Mucosa of rectum (tissue), 2 donors: Measurements from ENCODE around the gene ADAM29.
"Not testable (repeated sequence)": the region's sequence is repeated elsewhere in the genome, so short reads cannot be mapped to it uniquely, and the experiment has no call there.

Source experiments
- H3K27ac ChIP-seq, 2 donors: one replicate each; pipeline ENCODE4 v1.7.0; 2013; ENCODE audit warnings: inconsistent platforms in 2 of 2, low read depth in 2 of 2, low read length in 2 of 2
- H3K27me3 ChIP-seq, 2 donors: one replicate each; pipeline ENCODE4 v1.7.0; 2013; ENCODE audit warnings: low read length in 2 of 2; ENCODE audit not compliant: control insufficient read depth in 2 of 2, insufficient read depth in 2 of 2
- H3K36me3 ChIP-seq, 2 donors: one replicate each; pipeline ENCODE4 v1.7.0; 2013; ENCODE audit warnings: low read length in 2 of 2; ENCODE audit not compliant: control insufficient read depth in 2 of 2, insufficient read depth in 2 of 2
- H3K4me1 ChIP-seq, 2 donors: one replicate each; pipeline ENCODE4 v1.7.0; 2013; ENCODE audit warnings: low read length in 2 of 2, mild to moderate bottlenecking in 1 of 2; ENCODE audit not compliant: control insufficient read depth in 2 of 2, insufficient read depth in 2 of 2
- H3K4me3 ChIP-seq, 2 donors: one replicate each; pipeline ENCODE4 v1.7.0; 2013; ENCODE audit warnings: low read length in 2 of 2
- H3K9ac ChIP-seq, 2 donors: one replicate each; pipeline ENCODE4 v1.7.0; 2013; ENCODE audit warnings: low read length in 2 of 2, low read depth in 1 of 2, mild to moderate bottlenecking in 1 of 2
- H3K9me3 ChIP-seq, 2 donors: one replicate each; pipeline ENCODE4 v1.7.0; 2013; ENCODE audit warnings: low read length in 2 of 2; ENCODE audit not compliant: control insufficient read depth in 2 of 2
- donor health status: healthy.
- donor health status: Normal muscosa, but diverticular disease.

The ADAM29 gene

GRCh38 chr4:174918058-174918457 lies at the start of gene ADAM29:
ADAM29 (plus strand) TSS chr4:174918358; CDS start chr4:174975526, 57,168 bp downstream.
- H3K27ac ChIP-seq = no peak within 1 kb of the TSS
- H3K9ac ChIP-seq = no peak within 1 kb of the TSS
- no peaks in the 10 kb centered on the region for H3K27me3 ChIP-seq
- H3K36me3 ChIP-seq = no peaks in the 10 kb centered on the region
- no peak within 1 kb of the TSS for H3K4me3 ChIP-seq
- no peaks in the 10 kb centered on the region for H3K4me1 ChIP-seq
- H3K9me3 ChIP-seq = no peaks in the 10 kb centered on the region

GRCh38 chr4:174869339-174869738 lies 48.8 kb upstream of the ADAM29 start:
- Histone ChIP-seq H3K4me3 (no peak overlapping the region), H3K9ac (no peak overlapping the region), H3K27ac (no peak overlapping the region), H3K36me3 (no peaks in the 10 kb centered on the region), H3K9me3 (peaks cover 0 to 3% of the 10 kb centered on the region in 2 donors), H3K27me3 (no peaks in the 10 kb centered on the region), H3K4me1 (no peaks in the 10 kb centered on the region)

- no peaks in the 10 kb centered on the region for H3K36me3 ChIP-seq
- H3K4me1 ChIP-seq = no peaks in the 10 kb centered on the region
- peaks cover 0 to 2% of the 10 kb centered on the region in 2 donors for H3K9me3 ChIP-seq
- H3K27ac ChIP-seq = no peak overlapping the region
- no peak overlapping the region for H3K9ac ChIP-seq
- no peaks in the 10 kb centered on the region for H3K27me3 ChIP-seq
- H3K4me3 ChIP-seq = no peak overlapping the region
Measured at GRCh38 chr4:174870311-174870710, 47.8 kb upstream of the ADAM29 start.

GRCh38 chr4:174871407-174871806 lies 46.8 kb upstream of the ADAM29 start:
- Histone ChIP-seq H3K4me3 (no peak overlapping the region), H3K27me3 (no peaks in the 10 kb centered on the region), H3K9me3 (no peaks in the 10 kb centered on the region), H3K27ac (no peak overlapping the region), H3K4me1 (no peaks in the 10 kb centered on the region), H3K36me3 (no peaks in the 10 kb centered on the region), H3K9ac (no peak overlapping the region)

- H3K9ac ChIP-seq, H3K9me3 ChIP-seq, H3K27ac ChIP-seq, H3K4me3 ChIP-seq, H3K4me1 ChIP-seq, H3K36me3 ChIP-seq, H3K27me3 ChIP-seq: not testable (repeated sequence)
Measured at GRCh38 chr4:174873146-174873545, 45.0 kb upstream of the ADAM29 start.

- Histone ChIP-seq H3K27ac (no peak overlapping the region), H3K4me1 (no peaks in the 10 kb centered on the region), H3K36me3 (no peaks in the 10 kb centered on the region), H3K27me3 (no peaks in the 10 kb centered on the region), H3K9me3 (no peaks in the 10 kb centered on the region), H3K4me3 (no peak overlapping the region), H3K9ac (no peak overlapping the region)
Measured at GRCh38 chr4:174873931-174874330, 44.2 kb upstream of the ADAM29 start.

- Histone ChIP-seq H3K27me3 (no peaks in the 10 kb centered on the region), H3K4me1 (no peaks in the 10 kb centered on the region), H3K36me3 (no peaks in the 10 kb centered on the region), H3K4me3 (no peak overlapping the region), H3K9me3 (no peaks in the 10 kb centered on the region), H3K27ac (no peak overlapping the region), H3K9ac (no peak overlapping the region)
Measured at GRCh38 chr4:174874898-174875297, 43.3 kb upstream of the ADAM29 start.

- no peaks in the 10 kb centered on the region for H3K27me3 ChIP-seq
- H3K4me3 ChIP-seq = no peak overlapping the region
- no peaks in the 10 kb centered on the region for H3K9me3 ChIP-seq
- no peaks in the 10 kb centered on the region for H3K36me3 ChIP-seq
- H3K9ac ChIP-seq = no peak overlapping the region
- no peaks in the 10 kb centered on the region for H3K4me1 ChIP-seq
- no peak overlapping the region for H3K27ac ChIP-seq
Measured at GRCh38 chr4:174880001-174880400, 38.2 kb upstream of the ADAM29 start.

- no peak overlapping the region for H3K9ac ChIP-seq
- H3K4me1 ChIP-seq = no peaks in the 10 kb centered on the region
- no peak overlapping the region for H3K4me3 ChIP-seq
- no peak overlapping the region for H3K27ac ChIP-seq
- no peaks in the 10 kb centered on the region for H3K36me3 ChIP-seq
- H3K9me3 ChIP-seq = no peaks in the 10 kb centered on the region
- H3K27me3 ChIP-seq = no peaks in the 10 kb centered on the region
Measured at GRCh38 chr4:174882317-174882992, 35.7 kb upstream of the ADAM29 start.

GRCh38 chr4:174907508-174907907 lies 10.7 kb upstream of the ADAM29 start:
- peaks cover 0 to 5% of the 10 kb centered on the region in 2 donors for H3K9me3 ChIP-seq

More at GRCh38 chr4:174907508-174907907, 10.7 kb upstream of the ADAM29 start:
- Histone ChIP-seq H3K27me3 (no peaks in the 10 kb centered on the region), H3K4me3 (no peak overlapping the region), H3K4me1 (no peaks in the 10 kb centered on the region), H3K36me3 (no peaks in the 10 kb centered on the region), H3K27ac (no peak overlapping the region), H3K9ac (no peak overlapping the region)
